MCF 10A (cell line): ENCODE results near the gene SLIT3. TPM values are rescaled to one million over a fixed set of nuclear protein-coding genes. Genes with fewer than 3 reads are reported as not detected.

Experiments used
- BruUV-seq: library from RNA; stranded (reverse); fragments of 400-500 nt; replicated peaks from 2 replicates; lab custom pipeline; 2021; lab: Mats Ljungman, UMichigan
- CTCF ChIA-PET: fragments of 300-600 bp; sonication (Branson Sonifier 250); formaldehyde crosslinking; extraction: SDS; loops from one replicate; lab custom pipeline; 2021; ENCODE audit warnings: antibody characterized with exemption, inconsistent platforms; lab: Yijun Ruan, JAX
- POLR2A ChIA-PET: fragments of 300-600, 350-650 bp; sonication (Branson Sonifier 250); formaldehyde crosslinking; extraction: SDS; loops from one replicate; lab custom pipeline; 2020; ENCODE audit warnings: antibody characterized with exemption, inconsistent platforms; lab: Yijun Ruan, JAX
- DNase-seq: peaks from one replicate; pipeline ENCODE4 v3.0.0-alpha.2; 2018; ENCODE audit not compliant: unreplicated experiment
- H3K27ac Mint-ChIP-seq: one replicate; pipeline ENCODE4 v1.8.0; 2022; ENCODE audit warnings: mild to moderate bottlenecking, low read depth, mixed read lengths; ENCODE audit not compliant: unreplicated experiment
- H3K27me3 Mint-ChIP-seq: one replicate; pipeline ENCODE4 v1.8.0; 2022; ENCODE audit warnings: mixed read lengths; ENCODE audit not compliant: insufficient read depth, unreplicated experiment
- H3K36me3 Mint-ChIP-seq: one replicate; pipeline ENCODE4 v1.8.0; 2022; ENCODE audit warnings: mild to moderate bottlenecking, moderate library complexity, mixed read lengths; ENCODE audit not compliant: insufficient read depth, unreplicated experiment
- H3K4me1 Mint-ChIP-seq: one replicate; pipeline ENCODE4 v1.8.0; 2022; ENCODE audit warnings: mixed read lengths; ENCODE audit not compliant: insufficient read depth, unreplicated experiment
- H3K4me3 Mint-ChIP-seq: one replicate; pipeline ENCODE4 v1.8.0; 2022; ENCODE audit warnings: mild to moderate bottlenecking, moderate library complexity, mixed read lengths; ENCODE audit not compliant: unreplicated experiment
- H3K9me3 Mint-ChIP-seq: one replicate; pipeline ENCODE4 v1.8.0; 2022; ENCODE audit warnings: mixed read lengths; ENCODE audit not compliant: unreplicated experiment
- intact Hi-C: fragments of 100-400 bp; cut with micrococcal nuclease; formaldehyde crosslinking; loops from 2 replicates; pipeline ENCODE4 v1.14.1; 2022
- total RNA-seq: library from RNA; stranded (reverse); gene quantifications from 2 replicates; pipeline ENCODE4 v1.2.3, GENCODE V29; 2022
- TF ChIP-seq, protein P1 (sequence below): fragments of 200-600 bp; IDR thresholded peaks from one replicate; pipeline ENCODE4 v1.8.0; 2022; ENCODE audit warnings: antibody characterized with exemption, mild to moderate bottlenecking; ENCODE audit not compliant: unreplicated experiment

Gene SLIT3
- total RNA-seq, 1 experiment from 2014 or later, result 0.89 TPM

DNA sequence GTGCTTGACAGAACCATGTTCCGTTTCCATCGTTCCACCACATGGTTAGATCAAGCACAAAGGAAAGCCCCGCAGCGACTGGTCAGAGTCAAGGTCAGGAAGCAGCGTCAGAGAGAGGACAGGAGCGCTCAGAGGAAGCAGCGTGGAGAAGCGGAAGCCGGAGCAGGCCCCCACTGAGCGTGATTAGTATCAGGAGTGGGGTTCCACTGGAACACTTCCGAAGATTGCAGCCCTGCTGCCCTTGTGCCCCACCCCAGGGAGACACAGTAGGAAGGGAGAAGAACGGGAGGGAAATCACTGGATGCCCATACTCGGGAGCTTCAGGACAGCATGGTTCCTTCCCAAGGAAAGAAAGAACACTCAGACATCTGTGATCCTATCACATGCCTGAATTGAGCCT, 532.8 kb downstream of the SLIT3 start:
- H3K27ac Mint-ChIP-seq, result no peak overlapping the region
- no TSS peak for BruUV-seq
- no peak overlapping the region for H3K4me3 Mint-ChIP-seq
- no peaks in the 10 kb centered on the region for H3K9me3 Mint-ChIP-seq
- intact Hi-C loops, result no loop called here
- CTCF ChIA-PET, result no interaction called here
- H3K36me3 Mint-ChIP-seq, result no peaks in the 10 kb centered on the region
- no peaks in the 10 kb centered on the region for H3K4me1 Mint-ChIP-seq
- no peak for DNase-seq
- POLR2A ChIA-PET, result interaction anchor here (1.4 kb wide), 1 partner anchor 12 kb away, joined by 3 read pairs; no protein-coding TSS in a partner anchor
- H3K27me3 Mint-ChIP-seq, result no peaks in the 10 kb centered on the region
- TF ChIP-seq, protein P1, sequence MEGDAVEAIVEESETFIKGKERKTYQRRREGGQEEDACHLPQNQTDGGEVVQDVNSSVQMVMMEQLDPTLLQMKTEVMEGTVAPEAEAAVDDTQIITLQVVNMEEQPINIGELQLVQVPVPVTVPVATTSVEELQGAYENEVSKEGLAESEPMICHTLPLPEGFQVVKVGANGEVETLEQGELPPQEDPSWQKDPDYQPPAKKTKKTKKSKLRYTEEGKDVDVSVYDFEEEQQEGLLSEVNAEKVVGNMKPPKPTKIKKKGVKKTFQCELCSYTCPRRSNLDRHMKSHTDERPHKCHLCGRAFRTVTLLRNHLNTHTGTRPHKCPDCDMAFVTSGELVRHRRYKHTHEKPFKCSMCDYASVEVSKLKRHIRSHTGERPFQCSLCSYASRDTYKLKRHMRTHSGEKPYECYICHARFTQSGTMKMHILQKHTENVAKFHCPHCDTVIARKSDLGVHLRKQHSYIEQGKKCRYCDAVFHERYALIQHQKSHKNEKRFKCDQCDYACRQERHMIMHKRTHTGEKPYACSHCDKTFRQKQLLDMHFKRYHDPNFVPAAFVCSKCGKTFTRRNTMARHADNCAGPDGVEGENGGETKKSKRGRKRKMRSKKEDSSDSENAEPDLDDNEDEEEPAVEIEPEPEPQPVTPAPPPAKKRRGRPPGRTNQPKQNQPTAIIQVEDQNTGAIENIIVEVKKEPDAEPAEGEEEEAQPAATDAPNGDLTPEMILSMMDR, result no peak

DNA sequence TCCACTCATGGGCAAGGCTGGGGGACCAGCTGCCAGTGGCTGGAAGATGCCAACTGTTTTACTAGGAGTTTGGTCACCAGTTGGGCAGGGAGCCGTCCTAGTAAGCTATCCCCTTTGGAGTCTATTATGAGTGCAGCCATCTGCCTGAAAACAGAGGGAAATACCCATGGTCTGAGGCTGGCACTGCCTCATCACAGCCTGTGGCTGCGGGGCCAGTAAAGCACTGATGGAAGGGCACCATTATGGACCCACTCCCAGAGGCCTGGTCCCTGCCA, 534.6 kb downstream of the SLIT3 start:
- ChIA-PET POLR2A (interaction anchor here (1.2 kb wide), 1 partner anchor 16 kb away, joined by 3 read pairs; no protein-coding TSS in a partner anchor), CTCF (interaction anchor here (0.6 to 1.1 kb wide), 3 partner anchors 50 to 889 kb away, joined by 3 read pairs; no protein-coding TSS in a partner anchor)
- H3K36me3 Mint-ChIP-seq, result no peaks in the 10 kb centered on the region
- no peaks in the 10 kb centered on the region for H3K27me3 Mint-ChIP-seq
- H3K4me1 Mint-ChIP-seq, result no peaks in the 10 kb centered on the region
- H3K27ac Mint-ChIP-seq, result no peak overlapping the region
- no TSS peak for BruUV-seq
- H3K4me3 Mint-ChIP-seq, result no peak overlapping the region
- intact Hi-C loops, result no loop called here
- H3K9me3 Mint-ChIP-seq, result no peaks in the 10 kb centered on the region
- TF ChIP-seq, protein P1, result no peak
- DNase-seq, result no peak

DNA sequence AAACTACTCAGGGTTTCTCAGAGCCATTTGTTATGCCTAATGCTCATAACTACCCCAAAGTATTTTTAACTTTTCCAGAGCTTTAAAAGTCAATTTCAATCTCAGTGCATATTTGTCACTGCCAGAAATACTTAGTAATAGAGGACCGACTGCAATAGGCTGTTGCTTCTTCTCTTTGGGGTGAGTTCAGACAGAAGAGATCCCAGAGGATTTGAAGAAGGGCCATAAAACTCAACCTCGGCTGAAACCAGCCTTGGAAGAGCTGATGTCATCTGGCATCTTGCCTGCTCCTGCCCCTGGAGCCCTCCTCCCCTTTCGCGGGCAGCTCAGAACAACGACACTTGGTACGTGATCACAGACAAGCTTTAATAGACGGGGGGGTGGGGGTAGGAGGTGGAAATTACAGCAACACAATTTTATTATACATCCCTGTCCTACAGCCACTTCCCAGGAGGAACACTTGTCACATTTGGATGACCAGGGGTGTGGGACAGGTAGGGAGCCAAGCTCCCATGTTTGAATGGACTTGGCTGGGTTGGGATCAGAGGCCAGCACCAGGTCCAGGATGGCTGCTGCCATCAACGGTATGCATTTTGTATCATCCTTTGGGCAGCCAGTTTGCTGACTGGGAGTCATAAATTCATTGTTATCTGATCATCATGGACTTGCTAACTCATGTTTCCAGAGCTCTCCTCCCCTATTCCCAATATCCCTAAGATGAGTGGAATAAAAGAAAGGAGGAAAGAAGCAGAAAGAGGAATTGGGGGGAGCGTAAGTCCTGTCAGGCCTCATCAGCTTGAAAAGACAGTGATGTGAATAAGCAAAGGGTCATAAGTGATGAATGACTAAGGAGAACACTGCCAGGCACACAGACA, 535.2 kb downstream of the SLIT3 start:
- no TSS peak for BruUV-seq
- Mint-ChIP-seq H3K9me3 (no peaks in the 10 kb centered on the region), H3K27me3 (no peaks in the 10 kb centered on the region), H3K36me3 (no peaks in the 10 kb centered on the region), H3K27ac (no peak overlapping the region), H3K4me3 (no peak overlapping the region), H3K4me1 (no peaks in the 10 kb centered on the region)
- CTCF ChIA-PET, result interaction anchor here (0.7 to 1.1 kb wide), 2 partner anchors 50 to 59 kb away, joined by 3 read pairs; no protein-coding TSS in a partner anchor
- POLR2A ChIA-PET, result interaction anchor here (1.2 kb wide), 1 partner anchor 15 kb away, joined by 3 read pairs; no protein-coding TSS in a partner anchor
- intact Hi-C loops, result no loop called here
- TF ChIP-seq, protein P1, result no peak
- no peak for DNase-seq

DNA sequence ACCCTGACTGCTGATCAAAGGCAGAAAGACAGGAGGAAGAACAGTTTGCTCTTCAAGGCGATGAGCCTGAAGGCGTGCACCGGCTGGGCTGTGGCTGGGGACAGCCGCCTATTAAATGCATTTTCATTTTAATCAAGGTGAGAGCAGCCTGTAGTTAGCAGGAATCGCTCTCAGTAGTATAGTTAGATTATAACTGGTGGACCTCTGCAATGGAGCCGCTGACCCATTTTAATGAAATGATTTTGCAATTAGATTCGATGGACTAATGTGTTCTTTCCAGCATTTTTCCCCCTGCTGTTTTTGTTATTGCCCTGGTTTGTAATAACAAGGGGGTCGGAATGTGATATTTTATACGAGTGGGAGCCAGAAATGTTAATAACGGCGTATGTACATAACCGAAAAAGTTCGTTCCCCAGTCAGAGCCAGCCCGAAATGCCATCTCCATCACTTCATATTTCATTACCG, 535.8 kb downstream of the SLIT3 start:
- intact Hi-C loops, result no loop called here
- TF ChIP-seq, protein P1, result no peak
- Mint-ChIP-seq H3K36me3 (no peaks in the 10 kb centered on the region), H3K27me3 (no peaks in the 10 kb centered on the region), H3K4me3 (no peak overlapping the region), H3K27ac (no peak overlapping the region), H3K9me3 (no peaks in the 10 kb centered on the region), H3K4me1 (no peaks in the 10 kb centered on the region)
- DNase-seq, result no peak
- CTCF ChIA-PET, result no interaction called here
- POLR2A ChIA-PET, result no interaction called here
- no TSS peak for BruUV-seq
